ENCODE measurements around the gene PACSIN1.

PACSIN1 gene

DNA sequence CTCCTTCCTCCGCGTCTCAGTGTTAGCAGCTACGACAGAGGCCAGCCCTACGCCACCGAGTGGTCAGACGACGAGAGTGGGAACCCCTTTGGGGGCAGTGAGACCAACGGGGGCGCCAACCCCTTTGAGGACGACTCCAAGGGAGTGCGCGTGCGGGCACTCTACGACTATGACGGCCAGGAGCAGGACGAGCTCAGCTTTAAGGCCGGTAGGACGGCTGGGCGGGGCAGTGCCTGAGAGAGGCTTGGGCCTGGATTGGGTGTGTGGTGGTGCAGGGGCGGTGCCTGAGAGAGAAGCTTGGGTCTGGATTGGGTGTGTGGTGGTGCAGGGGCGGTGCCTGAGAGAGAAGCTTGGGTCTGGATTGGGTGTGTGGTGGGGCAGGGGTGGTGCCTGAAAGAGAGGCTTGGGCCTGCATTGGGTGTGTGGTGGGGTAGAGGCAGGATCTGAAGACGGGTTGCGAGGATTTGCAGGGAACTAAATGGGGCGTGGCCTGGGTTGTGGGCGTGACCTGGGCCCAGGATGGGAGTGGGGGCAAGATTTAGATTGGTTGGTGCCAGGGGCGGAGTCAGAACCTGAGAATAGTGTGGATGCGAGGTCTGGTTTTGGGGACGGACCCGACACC is 65.8 kb downstream of the PACSIN1 start:
- Histone ChIP-seq H3K9me3 (ENCODE audit: control insufficient read depth, insufficient read depth, low read depth, low read length) (no peaks in the 10 kb centered on the region), H3K27me3 (ENCODE audit: control insufficient read depth, insufficient read depth, low read length) (no peaks in the 10 kb centered on the region), H3K4me1 (ENCODE audit: control insufficient read depth, insufficient read depth, low read length) (peaks cover 20% of the 10 kb centered on the region), H3K36me3 (ENCODE audit: control insufficient read depth, insufficient read depth, low read length) (no peaks in the 10 kb centered on the region), H3K4me3 (ENCODE audit: low read depth, low read length) (peak overlapping the region; percentile 69), H3K9ac (ENCODE audit: low read length) (peak overlapping the region; percentile 66), H3K27ac (ENCODE audit: low read depth, low read length) (no peak overlapping the region)

DNA sequence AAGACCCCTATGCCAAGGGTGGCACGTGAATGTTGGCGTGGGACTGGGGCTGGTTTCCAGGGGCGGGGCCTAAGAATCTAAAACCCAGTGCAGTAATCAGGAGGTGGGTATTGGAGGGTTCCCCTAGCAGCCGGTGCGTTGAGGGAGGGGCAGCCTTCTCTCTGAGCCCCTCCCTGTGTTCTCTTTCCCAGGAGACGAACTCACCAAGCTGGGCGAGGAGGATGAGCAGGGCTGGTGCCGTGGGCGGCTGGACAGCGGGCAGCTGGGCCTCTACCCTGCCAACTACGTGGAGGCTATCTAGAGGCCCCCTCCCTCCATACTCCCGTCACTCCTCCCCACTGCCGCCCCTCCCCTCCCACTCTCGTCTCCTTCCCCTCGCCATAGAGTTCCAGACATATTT is 66.4 kb downstream of the PACSIN1 start:
- Histone ChIP-seq H3K9ac (ENCODE audit: low read length) (peak overlapping the region; percentile 50), H3K9me3 (ENCODE audit: control insufficient read depth, insufficient read depth, low read depth, low read length) (no peaks in the 10 kb centered on the region), H3K27me3 (ENCODE audit: control insufficient read depth, insufficient read depth, low read length) (no peaks in the 10 kb centered on the region), H3K4me1 (ENCODE audit: control insufficient read depth, insufficient read depth, low read length) (peaks cover 18% of the 10 kb centered on the region), H3K4me3 (ENCODE audit: low read depth, low read length) (peak overlapping the region; percentile 69), H3K27ac (ENCODE audit: low read depth, low read length) (no peak overlapping the region), H3K36me3 (ENCODE audit: control insufficient read depth, insufficient read depth, low read length) (no peaks in the 10 kb centered on the region)

DNA sequence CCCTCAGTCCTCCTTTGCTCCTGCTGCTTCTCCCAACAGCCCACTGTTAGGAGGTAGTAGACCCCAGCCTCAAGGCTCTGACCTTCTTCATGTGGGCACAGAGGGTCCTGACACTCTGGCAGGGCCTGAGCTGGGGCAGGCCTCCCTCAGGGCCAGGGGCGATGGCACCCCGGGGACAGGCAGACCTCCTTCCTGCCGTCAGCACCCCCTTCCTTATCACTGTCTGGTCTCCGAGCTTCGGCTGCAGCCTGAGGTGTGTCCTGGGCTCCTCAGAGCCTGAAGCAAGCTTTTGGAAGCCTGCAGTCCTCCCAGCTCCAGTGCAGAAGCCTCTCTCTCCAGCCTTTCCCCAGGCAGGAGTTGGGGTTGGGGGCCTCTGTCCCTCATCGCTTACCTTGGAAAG is 68.3 kb downstream of the PACSIN1 start:
- Histone ChIP-seq H3K27me3 (ENCODE audit: control insufficient read depth, insufficient read depth, low read length) (no peaks in the 10 kb centered on the region), H3K9ac (ENCODE audit: low read length) (no peak overlapping the region), H3K36me3 (ENCODE audit: control insufficient read depth, insufficient read depth, low read length) (no peaks in the 10 kb centered on the region), H3K4me1 (ENCODE audit: control insufficient read depth, insufficient read depth, low read length) (peaks cover 6% of the 10 kb centered on the region; the same call in 1 of the 2 replicates), H3K27ac (ENCODE audit: low read depth, low read length) (no peak overlapping the region), H3K4me3 (ENCODE audit: low read depth, low read length) (no peak overlapping the region), H3K9me3 (ENCODE audit: control insufficient read depth, insufficient read depth, low read depth, low read length) (no peaks in the 10 kb centered on the region)

DNA sequence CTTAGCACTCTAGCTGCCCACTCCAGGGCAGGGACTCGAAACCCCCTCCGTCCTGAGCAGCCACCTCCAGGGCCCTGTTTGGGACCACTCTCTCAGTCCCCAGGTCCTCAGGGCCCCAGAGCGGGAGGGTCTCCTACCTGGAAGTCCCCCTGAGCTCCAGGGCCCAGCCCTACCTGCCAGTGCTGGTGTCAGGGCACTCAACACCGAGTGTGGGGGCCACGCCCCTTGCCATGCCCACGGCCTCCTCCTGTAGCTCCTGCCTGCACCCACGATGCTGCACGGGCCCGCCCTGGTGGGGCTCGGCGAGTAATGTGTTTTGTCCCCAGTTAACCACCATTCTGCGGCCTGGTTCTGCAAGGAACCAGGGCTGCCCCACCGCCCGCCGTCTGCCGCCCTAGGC is 68.8 kb downstream of the PACSIN1 start:
- Histone ChIP-seq H3K4me1 (ENCODE audit: control insufficient read depth, insufficient read depth, low read length) (peaks cover 6% of the 10 kb centered on the region; the same call in 1 of the 2 replicates), H3K9ac (ENCODE audit: low read length) (no peak overlapping the region), H3K27me3 (ENCODE audit: control insufficient read depth, insufficient read depth, low read length) (no peaks in the 10 kb centered on the region), H3K9me3 (ENCODE audit: control insufficient read depth, insufficient read depth, low read depth, low read length) (no peaks in the 10 kb centered on the region), H3K4me3 (ENCODE audit: low read depth, low read length) (no peak overlapping the region), H3K36me3 (ENCODE audit: control insufficient read depth, insufficient read depth, low read length) (no peaks in the 10 kb centered on the region), H3K27ac (ENCODE audit: low read depth, low read length) (no peak overlapping the region)

DNA sequence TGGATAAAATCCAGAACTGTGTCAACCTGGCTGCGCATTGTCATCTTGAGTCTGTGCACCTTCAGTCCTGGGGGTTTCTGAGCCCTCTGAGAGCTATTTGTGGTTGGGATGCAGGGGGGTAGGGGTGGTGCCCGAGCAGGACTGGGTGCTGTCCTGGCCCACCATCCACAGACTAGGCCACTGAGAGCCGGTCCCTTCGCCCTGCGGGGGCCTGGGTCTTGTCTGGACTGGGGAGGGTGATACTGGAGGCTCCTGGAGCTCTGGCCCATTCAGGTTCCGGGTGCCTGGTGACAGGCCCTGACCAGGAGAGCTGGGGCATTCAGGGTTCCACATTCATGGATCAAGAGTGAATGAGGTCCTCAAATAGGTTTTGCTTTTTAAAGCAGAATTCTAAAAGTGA is 69.3 kb downstream of the PACSIN1 start:
- H3K9ac ChIP-seq (ENCODE audit: low read length), result no peak overlapping the region
- no peak overlapping the region for H3K27ac ChIP-seq (ENCODE audit: low read depth, low read length)
- no peaks in the 10 kb centered on the region for H3K36me3 ChIP-seq (ENCODE audit: control insufficient read depth, insufficient read depth, low read length)
- H3K9me3 ChIP-seq (ENCODE audit: control insufficient read depth, insufficient read depth, low read depth, low read length), result no peaks in the 10 kb centered on the region
- peaks cover 6% of the 10 kb centered on the region; the same call in 1 of the 2 replicates for H3K4me1 ChIP-seq (ENCODE audit: control insufficient read depth, insufficient read depth, low read length)
- H3K27me3 ChIP-seq (ENCODE audit: control insufficient read depth, insufficient read depth, low read length), result no peaks in the 10 kb centered on the region
- H3K4me3 ChIP-seq (ENCODE audit: low read depth, low read length), result no peak overlapping the region

DNA sequence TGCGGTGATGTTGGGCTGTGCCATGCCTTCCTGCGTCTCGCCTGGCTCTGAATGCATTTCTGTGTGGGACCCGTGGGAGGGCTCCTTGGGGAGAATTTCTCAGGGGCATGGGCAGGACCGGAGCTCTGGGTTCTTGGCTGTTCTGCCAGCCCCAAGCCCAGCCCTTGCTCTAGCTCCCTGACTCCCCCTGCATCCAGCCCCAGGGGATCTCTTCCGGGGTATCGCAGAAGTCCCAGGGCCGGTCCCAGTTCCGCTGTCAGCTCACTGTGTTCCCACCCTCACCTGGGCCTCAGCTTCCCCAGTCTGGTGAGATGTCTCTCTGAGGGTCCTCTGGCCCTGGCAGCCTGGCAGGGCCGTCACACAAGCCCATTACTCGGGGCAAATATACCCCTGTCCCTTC is 69.8 kb downstream of the PACSIN1 start:
- H3K4me1 ChIP-seq (ENCODE audit: control insufficient read depth, insufficient read depth, low read length), result peaks cover 6% of the 10 kb centered on the region; the same call in 1 of the 2 replicates
- no peaks in the 10 kb centered on the region for H3K9me3 ChIP-seq (ENCODE audit: control insufficient read depth, insufficient read depth, low read depth, low read length)
- H3K36me3 ChIP-seq (ENCODE audit: control insufficient read depth, insufficient read depth, low read length), result no peaks in the 10 kb centered on the region
- no peak overlapping the region for H3K9ac ChIP-seq (ENCODE audit: low read length)
- H3K27ac ChIP-seq (ENCODE audit: low read depth, low read length), result no peak overlapping the region
- no peak overlapping the region for H3K4me3 ChIP-seq (ENCODE audit: low read depth, low read length)
- no peaks in the 10 kb centered on the region for H3K27me3 ChIP-seq (ENCODE audit: control insufficient read depth, insufficient read depth, low read length)

DNA sequence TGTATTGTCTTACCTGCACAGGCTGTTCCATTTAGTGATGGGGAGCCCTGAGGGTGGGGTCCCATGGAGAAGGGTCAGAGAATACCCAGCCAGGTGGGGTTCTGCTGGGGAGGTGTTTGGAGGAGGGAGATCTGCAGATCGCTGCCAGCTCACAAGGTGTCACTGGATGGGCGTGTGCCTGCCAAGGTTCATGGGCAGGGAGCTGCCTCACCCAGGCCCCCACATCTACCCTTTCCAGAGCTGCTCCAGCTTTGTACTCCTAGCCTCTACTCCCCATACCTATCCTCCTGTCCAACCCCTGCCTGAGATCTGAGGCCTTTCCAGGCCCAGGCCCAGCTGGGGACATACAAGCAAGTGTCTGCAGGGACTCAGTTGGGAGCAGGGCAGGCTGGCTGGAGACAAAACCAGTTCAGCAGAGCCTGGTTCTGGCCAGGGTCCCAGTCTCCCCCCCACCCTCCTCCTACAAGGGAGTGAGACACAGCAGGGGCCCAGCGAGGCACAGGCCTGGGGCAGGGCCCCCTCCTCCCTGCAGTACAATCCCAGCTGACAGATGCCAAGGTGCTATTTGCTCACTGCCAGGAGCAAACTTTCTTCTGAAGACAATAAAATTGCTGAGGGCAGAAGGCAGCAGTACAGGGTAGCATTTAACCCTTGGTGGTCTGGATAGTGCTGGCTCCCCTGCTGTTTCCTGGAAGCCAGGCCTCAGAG is 70.5 kb downstream of the PACSIN1 start:
- Histone ChIP-seq H3K27me3 (ENCODE audit: control insufficient read depth, insufficient read depth, low read length) (no peaks in the 10 kb centered on the region), H3K9ac (ENCODE audit: low read length) (peak overlapping the region; percentile 6), H3K27ac (ENCODE audit: low read depth, low read length) (no peak overlapping the region), H3K4me1 (ENCODE audit: control insufficient read depth, insufficient read depth, low read length) (peaks cover 1% of the 10 kb centered on the region; the same call in 1 of the 2 replicates), H3K36me3 (ENCODE audit: control insufficient read depth, insufficient read depth, low read length) (no peaks in the 10 kb centered on the region), H3K9me3 (ENCODE audit: control insufficient read depth, insufficient read depth, low read depth, low read length) (no peaks in the 10 kb centered on the region), H3K4me3 (ENCODE audit: low read depth, low read length) (no peak overlapping the region)

DNA sequence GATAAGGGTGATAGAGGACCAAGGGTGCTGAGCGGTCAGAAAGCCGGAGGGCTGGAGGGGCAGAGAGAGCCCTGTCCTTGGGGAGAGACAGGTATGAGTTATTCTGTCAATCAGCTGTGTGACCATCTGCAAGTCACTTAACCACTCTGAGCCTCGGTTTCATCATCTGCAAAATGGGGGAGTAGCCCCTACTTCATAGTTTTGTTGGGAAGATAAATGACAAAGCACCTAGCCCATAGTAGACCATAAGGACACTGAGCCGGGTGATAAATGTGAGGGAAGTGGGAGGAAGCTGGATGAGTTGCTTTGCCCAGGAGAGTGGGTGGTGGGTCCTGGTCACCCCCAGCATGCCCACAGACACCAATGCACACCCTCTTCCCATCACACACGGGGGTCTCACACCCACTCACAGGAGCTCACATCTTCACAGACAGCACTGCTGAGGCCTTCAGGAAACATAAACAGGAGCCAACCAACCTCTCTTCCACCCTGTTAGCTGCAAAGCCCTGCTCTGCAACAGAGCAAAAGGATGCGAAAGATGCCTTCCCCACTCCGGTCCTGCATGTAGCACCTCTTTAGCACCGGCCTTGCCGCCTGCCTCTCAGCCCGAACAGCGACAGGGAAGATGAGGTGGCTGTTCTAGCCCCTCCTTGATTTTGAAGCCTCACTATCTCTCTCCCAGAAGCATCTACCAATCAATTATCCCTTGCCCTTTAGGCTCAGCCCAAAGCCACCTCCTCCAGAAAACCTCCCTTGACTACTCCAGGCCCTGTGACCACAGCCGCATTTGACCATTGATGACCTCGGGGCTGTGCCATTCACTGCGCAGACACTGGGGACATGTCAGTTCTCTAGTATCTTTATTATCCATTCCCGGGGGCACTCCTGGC is 71.3 kb downstream of the PACSIN1 start:
- no peak overlapping the region for H3K9ac ChIP-seq (ENCODE audit: low read length)
- H3K9me3 ChIP-seq (ENCODE audit: control insufficient read depth, insufficient read depth, low read depth, low read length), result no peaks in the 10 kb centered on the region
- no peaks in the 10 kb centered on the region for H3K27me3 ChIP-seq (ENCODE audit: control insufficient read depth, insufficient read depth, low read length)
- H3K4me1 ChIP-seq (ENCODE audit: control insufficient read depth, insufficient read depth, low read length), result no peaks in the 10 kb centered on the region; the same call in 1 of the 2 replicates
- H3K4me3 ChIP-seq (ENCODE audit: low read depth, low read length), result no peak overlapping the region
- H3K36me3 ChIP-seq (ENCODE audit: control insufficient read depth, insufficient read depth, low read length), result no peaks in the 10 kb centered on the region
- no peak overlapping the region for H3K27ac ChIP-seq (ENCODE audit: low read depth, low read length)

DNA sequence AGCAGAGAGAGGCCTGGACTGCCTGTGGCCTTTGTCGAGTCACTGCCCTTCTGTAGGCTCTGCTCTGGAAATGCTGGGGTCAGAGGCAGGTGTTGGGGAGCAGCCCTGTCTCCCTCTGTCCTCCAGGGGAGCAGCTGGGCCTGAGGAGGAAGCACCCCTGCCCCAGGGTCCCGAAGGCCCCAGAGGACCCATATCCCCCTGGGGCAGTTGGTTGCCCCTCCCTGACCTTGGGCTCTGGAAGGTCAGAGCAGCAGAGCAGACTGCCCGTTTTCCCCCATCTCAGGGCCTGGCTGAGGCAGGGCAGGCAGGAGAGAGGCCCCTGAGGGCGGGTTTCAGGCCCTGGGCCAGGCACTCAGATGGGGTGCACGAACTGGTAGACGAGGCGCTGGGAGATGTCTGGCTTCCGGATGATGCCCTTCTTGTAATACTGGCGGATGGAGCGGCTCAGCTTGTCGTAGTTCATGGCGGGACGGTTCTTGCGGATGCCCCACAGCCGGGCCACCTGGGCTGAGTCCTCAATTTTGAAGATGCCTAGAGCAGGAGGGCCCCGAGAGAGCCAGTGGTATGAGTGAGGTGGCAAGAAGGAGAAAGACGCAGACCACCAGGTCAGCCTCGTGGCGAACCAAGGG is 72.2 kb downstream of the PACSIN1 start:
- no peaks in the 10 kb centered on the region for H3K27me3 ChIP-seq (ENCODE audit: control insufficient read depth, insufficient read depth, low read length)
- H3K4me3 ChIP-seq (ENCODE audit: low read depth, low read length), result no peak overlapping the region
- H3K9me3 ChIP-seq (ENCODE audit: control insufficient read depth, insufficient read depth, low read depth, low read length), result no peaks in the 10 kb centered on the region
- no peaks in the 10 kb centered on the region for H3K36me3 ChIP-seq (ENCODE audit: control insufficient read depth, insufficient read depth, low read length)
- no peak overlapping the region for H3K27ac ChIP-seq (ENCODE audit: low read depth, low read length)
- no peaks in the 10 kb centered on the region; the same call in 1 of the 2 replicates for H3K4me1 ChIP-seq (ENCODE audit: control insufficient read depth, insufficient read depth, low read length)
- no peak overlapping the region for H3K9ac ChIP-seq (ENCODE audit: low read length)

DNA sequence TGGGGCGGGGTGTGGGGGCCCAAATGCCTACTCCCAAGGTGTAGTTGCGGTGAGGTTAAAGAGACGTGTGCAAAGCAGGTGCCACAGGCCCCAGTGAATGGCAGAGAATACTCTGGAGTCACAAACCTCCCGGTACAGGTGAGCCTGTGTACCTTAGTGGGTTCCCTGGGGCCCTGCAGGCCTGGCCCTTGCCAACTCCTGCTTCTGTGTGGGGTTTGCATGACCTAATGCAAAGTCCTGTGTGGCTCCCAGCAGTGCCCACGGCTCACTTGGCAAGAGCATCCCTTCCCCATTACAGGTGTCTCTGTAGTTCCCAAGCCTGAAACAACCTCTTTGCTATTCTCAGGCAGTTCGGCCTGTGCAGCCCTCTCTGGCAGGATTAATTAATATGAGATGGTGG is 72.7 kb downstream of the PACSIN1 start:
- Histone ChIP-seq H3K4me1 (ENCODE audit: control insufficient read depth, insufficient read depth, low read length) (no peaks in the 10 kb centered on the region; the same call in 1 of the 2 replicates), H3K9ac (ENCODE audit: low read length) (no peak overlapping the region), H3K36me3 (ENCODE audit: control insufficient read depth, insufficient read depth, low read length) (no peaks in the 10 kb centered on the region), H3K27ac (ENCODE audit: low read depth, low read length) (no peak overlapping the region), H3K9me3 (ENCODE audit: control insufficient read depth, insufficient read depth, low read depth, low read length) (no peaks in the 10 kb centered on the region), H3K27me3 (ENCODE audit: control insufficient read depth, insufficient read depth, low read length) (no peaks in the 10 kb centered on the region), H3K4me3 (ENCODE audit: low read depth, low read length) (no peak overlapping the region)
